ENCODE results near the gene ARMH1. TPM values are rescaled to one million over a fixed set of nuclear protein-coding genes. Genes with fewer than 3 reads are reported as not detected.
A peak's percentile ranks its signal among the peaks of the same experiment; 100 is the strongest.

Gene ARMH1
- total and polyA plus RNA-seq, 3 donors from 2014 or later = 17.4 to 42.9 (median 29.7) TPM

GRCh38 chr1:44685881-44686280 lies 11.4 kb downstream of the ARMH1 start:
- Histone ChIP-seq H3K36me3 (ENCODE audit: low read depth, missing control alignments) (no peaks in the 10 kb centered on the region), H3K4me3 (no peak overlapping the region), H3K9me3 (no peaks in the 10 kb centered on the region), H3K27me3 (no peaks in the 10 kb centered on the region), H3K27ac (no peak overlapping the region), H3K4me1 (peaks cover 9% of the 10 kb centered on the region)
- no peak for TF ChIP-seq POLR2A (IDR thresholded peaks at IDR 0.05)
- no peak for TF ChIP-seq CTCF (IDR thresholded peaks at IDR 0.05)
- 82 to 83% methylated on average over 8 of the region's 8 CpGs for WGBS, 2 donors
- intact Hi-C loops (cut with DNase I; ENCODE audit: low total_unique reads) = no loop called here
- no peak for DNase-seq

DNA sequence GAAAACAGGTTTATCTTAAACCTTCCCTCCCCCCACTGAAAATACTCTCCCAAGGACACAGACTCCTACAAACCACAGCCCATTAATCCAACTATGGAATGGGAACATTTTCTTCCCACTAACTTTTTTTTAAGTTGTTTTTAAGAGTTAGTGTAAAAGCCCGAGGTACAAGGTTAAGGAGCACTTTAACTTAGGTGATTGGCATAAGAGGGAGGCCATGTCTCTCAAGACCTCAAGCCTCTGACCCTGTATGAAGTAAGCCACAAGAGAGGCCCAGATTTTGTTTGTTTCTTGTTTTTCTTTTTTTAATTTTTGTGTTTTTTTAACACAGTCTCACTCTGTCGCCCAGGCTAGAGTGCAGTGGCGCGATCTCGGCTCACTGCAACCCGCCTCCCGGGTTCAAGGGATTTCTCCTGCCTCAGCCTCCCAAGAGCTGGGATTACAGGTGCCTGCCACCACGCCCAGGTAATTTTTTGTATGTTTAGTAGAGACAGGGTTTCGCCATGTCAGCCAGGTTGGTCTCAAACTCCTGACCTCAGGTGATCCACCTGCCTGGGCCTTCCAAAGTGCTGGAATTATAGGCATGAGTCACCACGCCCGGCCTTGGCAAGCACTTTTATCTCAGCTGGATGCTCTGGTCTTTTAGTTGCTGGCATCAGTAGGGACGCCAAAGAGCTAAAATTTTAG lies 14.4 kb downstream of the ARMH1 start:
- WGBS, 2 donors = 67 to 70% methylated on average over 12 of the region's 12 CpGs
- DNase-seq = peak; percentile 21
- H3K27me3 ChIP-seq = no peaks in the 10 kb centered on the region
- H3K4me1 ChIP-seq = peaks cover 9% of the 10 kb centered on the region
- no peaks in the 10 kb centered on the region for H3K9me3 ChIP-seq
- intact Hi-C loops (cut with DNase I; ENCODE audit: low total_unique reads) = no loop called here
- no peaks in the 10 kb centered on the region for H3K36me3 ChIP-seq (ENCODE audit: low read depth, missing control alignments)
- no peak overlapping the region for H3K27ac ChIP-seq
- TF ChIP-seq POLR2A (IDR thresholded peaks at IDR 0.05) (no peak), CTCF (IDR thresholded peaks at IDR 0.05) (no peak)
- no peak overlapping the region for H3K4me3 ChIP-seq

DNA sequence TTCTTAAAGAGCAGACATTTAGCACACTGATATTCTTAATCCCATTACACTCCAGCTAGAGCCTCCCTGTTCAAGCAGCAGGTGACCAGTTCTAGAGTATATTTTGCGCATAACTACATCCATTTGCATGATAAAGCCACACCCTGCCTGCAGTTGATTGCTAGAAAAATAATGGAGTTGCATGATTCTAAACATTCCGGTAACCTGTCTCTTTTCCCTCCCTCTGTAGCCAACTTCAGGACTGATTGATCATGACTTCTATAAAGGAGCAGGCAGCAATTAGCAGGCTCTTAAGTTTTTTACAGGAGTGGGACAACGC lies 14.9 kb downstream of the ARMH1 start:
- no peak for TF ChIP-seq POLR2A (IDR thresholded peaks at IDR 0.05)
- H3K4me3 ChIP-seq = no peak overlapping the region
- DNase-seq = no peak
- H3K27ac ChIP-seq = no peak overlapping the region
- WGBS, 2 donors = 80 to 84% methylated on average over 3 of the region's 3 CpGs
- no peaks in the 10 kb centered on the region for H3K36me3 ChIP-seq (ENCODE audit: low read depth, missing control alignments)
- intact Hi-C loops (cut with DNase I; ENCODE audit: low total_unique reads) = no loop called here
- peaks cover 9% of the 10 kb centered on the region for H3K4me1 ChIP-seq
- no peaks in the 10 kb centered on the region for H3K9me3 ChIP-seq
- no peaks in the 10 kb centered on the region for H3K27me3 ChIP-seq

GRCh38 chr1:44693159-44693558 lies 18.6 kb downstream of the ARMH1 start:
- intact Hi-C loops (cut with DNase I; ENCODE audit: low total_unique reads) = no loop called here
- TF ChIP-seq POLR2A (IDR thresholded peaks at IDR 0.05) (no peak), CTCF (IDR thresholded peaks at IDR 0.05) (no peak)
- no peak overlapping the region for H3K27ac ChIP-seq
- 90 to 92% methylated on average over 2 of the region's 2 CpGs for WGBS, 2 donors
- no peaks in the 10 kb centered on the region for H3K9me3 ChIP-seq
- no peaks in the 10 kb centered on the region for H3K36me3 ChIP-seq (ENCODE audit: low read depth, missing control alignments)
- no peak for DNase-seq
- peaks cover 9% of the 10 kb centered on the region for H3K4me1 ChIP-seq
- H3K4me3 ChIP-seq = no peak overlapping the region
- no peaks in the 10 kb centered on the region for H3K27me3 ChIP-seq

DNA sequence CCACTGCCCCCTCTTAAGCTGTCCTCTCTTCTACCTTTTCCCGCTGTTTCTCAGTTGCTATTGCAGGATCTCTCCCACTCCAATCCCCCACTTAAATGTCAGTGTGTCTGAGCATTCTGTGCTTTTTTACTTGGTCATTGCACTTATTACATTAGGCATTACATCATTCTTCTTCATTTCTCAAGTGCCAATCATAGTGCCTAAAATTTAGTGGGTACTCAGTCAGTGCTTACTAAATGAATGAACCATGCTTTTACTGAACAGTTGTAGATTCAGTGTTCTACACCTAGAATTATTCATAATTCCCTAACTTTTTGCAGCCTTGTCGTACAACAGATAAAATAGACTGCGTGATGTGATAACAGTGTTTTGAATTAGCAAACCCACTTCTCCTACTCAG lies 19.4 kb downstream of the ARMH1 start:
- TF ChIP-seq POLR2A (IDR thresholded peaks at IDR 0.05) (no peak), CTCF (IDR thresholded peaks at IDR 0.05) (no peak)
- Histone ChIP-seq H3K27ac (no peak overlapping the region), H3K27me3 (no peaks in the 10 kb centered on the region), H3K36me3 (ENCODE audit: low read depth, missing control alignments) (no peaks in the 10 kb centered on the region), H3K4me1 (peaks cover 5% of the 10 kb centered on the region), H3K4me3 (no peak overlapping the region), H3K9me3 (no peaks in the 10 kb centered on the region)
- WGBS, 2 donors = 89 to 92% methylated on average over 3 of the region's 3 CpGs
- no peak for DNase-seq
- intact Hi-C loops (cut with DNase I; ENCODE audit: low total_unique reads) = no loop called here

Measured in testis (tissue), 3 donors.